Keratinocyte (primary cell): ENCODE results near the gene MLH1.

Experiments used
- EZH2 ChIP-seq: IDR thresholded peaks from one replicate; pipeline ENCODE4 v1.6.1; 2012; ENCODE audit warnings: inconsistent platforms, mild to moderate bottlenecking, low read length, moderate library complexity
- TF ChIP-seq, protein P1 (sequence below), 3 experiments: IDR thresholded peaks in 1 of 3; conservative IDR thresholded peaks in 1 of 3; optimal IDR thresholded peaks in 1 of 3; 2 replicates in 2 of 3; 3 replicates in 1 of 3; pipeline versions ENCODE3 to v1.5.1; 2011; ENCODE audit warnings: low read length in 3 of 3, mild to moderate bottlenecking in 3 of 3, moderate library complexity in 2 of 3, control low read depth in 1 of 3, inconsistent platforms in 1 of 3; ENCODE audit not compliant: insufficient read depth in 2 of 3; ENCODE audit errors: extremely low read depth in 1 of 3

DNA sequence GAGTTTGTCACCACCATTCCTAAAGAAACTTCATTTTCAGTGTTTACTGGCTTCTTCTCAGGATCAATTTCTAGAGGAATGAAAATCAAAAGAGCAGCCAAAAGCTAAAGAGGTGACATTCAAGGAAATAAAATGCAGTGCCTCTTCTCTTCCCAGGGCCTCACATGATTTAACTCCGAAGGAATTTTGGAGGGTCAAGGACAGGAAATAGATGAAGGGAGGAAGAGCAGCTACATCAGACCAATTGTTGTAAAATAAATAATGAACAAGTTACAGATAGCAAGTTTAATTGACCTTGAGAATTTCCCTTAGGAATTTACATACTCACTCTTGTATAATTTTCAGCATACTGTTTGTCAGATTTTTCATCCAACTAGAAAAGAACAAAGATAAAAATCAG is 103.0 kb downstream of the MLH1 start:
- TF ChIP-seq, protein P1, sequence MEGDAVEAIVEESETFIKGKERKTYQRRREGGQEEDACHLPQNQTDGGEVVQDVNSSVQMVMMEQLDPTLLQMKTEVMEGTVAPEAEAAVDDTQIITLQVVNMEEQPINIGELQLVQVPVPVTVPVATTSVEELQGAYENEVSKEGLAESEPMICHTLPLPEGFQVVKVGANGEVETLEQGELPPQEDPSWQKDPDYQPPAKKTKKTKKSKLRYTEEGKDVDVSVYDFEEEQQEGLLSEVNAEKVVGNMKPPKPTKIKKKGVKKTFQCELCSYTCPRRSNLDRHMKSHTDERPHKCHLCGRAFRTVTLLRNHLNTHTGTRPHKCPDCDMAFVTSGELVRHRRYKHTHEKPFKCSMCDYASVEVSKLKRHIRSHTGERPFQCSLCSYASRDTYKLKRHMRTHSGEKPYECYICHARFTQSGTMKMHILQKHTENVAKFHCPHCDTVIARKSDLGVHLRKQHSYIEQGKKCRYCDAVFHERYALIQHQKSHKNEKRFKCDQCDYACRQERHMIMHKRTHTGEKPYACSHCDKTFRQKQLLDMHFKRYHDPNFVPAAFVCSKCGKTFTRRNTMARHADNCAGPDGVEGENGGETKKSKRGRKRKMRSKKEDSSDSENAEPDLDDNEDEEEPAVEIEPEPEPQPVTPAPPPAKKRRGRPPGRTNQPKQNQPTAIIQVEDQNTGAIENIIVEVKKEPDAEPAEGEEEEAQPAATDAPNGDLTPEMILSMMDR (optimal IDR thresholded peaks at IDR 0.05 in 1 of 3, IDR thresholded peaks at IDR 0.05 in 1 of 3, conservative IDR thresholded peaks at IDR 0.05 in 1 of 3; ENCODE audit: extremely low read depth in 1 of 3, insufficient read depth in 2 of 3, low read length in 3 of 3), result no peak
- no peak for TF ChIP-seq EZH2
